NCI-H446 (cell line): ENCODE data around the gene LRRC73.
"Not testable (repeated sequence)": the region's sequence is repeated elsewhere in the genome, so short reads cannot be mapped to it uniquely, and the experiment has no call there.

ENCODE experiments used
- DNase-seq, 2 experiments: peaks; one replicate each; lab custom pipeline; 2025; lab: John Stamatoyannopoulos, UW

Gene LRRC73

GRCh38 chr6:43509984-43510826, at the start of gene LRRC73:
LRRC73 (minus strand) TSS chr6:43510346; CDS start chr6:43509785, 561 bp downstream.
- DNase-seq: peak; percentile 24 to 81

DNA sequence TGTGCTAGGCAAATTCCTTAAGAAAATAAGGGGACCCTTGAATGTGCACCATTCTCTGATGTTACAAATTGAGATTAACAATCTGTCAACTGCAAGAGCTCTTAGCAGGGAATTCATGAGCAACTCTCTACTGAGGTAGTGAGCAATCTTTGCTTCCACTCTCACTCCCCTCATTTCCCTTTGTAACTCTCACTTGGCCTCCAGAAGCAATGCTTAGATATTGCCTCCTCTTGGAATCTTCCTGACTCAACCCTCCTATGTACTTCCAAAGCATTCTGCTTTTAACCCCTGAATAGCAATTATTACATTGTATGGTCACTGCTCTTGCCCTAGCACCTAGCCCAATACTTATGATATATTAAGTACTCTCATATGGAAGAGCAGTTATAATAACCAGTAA, 49.2 kb upstream of the LRRC73 start:
- no peak for DNase-seq

DNA sequence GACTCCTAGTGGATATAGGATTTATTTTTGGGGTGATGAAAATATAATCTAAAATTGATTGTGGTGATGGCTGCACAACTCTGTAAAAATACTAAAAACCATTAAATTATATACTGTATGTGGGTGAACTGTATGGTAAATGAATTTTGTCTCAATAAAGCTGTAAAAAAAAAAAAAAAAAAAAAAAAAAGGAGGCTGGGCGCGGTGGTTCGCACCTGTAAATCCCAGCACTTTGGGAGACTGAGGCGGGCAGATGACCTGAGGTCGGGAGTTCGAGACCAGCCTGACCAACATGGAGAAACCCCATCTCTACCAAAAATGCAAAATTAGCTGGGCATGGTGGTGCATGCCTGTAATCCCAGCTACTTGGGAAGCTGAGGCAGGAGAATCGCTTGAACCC, 47.5 kb upstream of the LRRC73 start:
- DNase-seq: not testable (repeated sequence)

DNA sequence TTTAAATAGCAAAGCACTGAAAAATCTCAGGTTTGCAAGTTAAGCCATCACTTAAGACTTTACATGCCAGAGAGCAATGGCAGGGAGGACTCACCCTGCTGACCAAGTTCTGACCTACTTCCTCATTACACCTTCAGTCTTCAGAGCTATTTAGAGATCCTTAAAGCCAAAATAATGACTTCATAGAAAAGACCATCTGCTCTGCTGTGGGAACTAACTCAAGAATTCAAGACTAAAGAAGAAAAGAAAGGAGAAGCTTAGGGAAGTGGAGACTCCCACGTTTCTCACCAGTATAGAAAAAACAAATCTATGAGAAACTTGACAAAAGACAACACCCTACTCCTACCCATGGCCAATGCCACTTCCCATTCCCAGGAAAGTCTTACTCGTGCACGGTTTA, 37.1 kb upstream of the LRRC73 start:
- DNase-seq: no peak

DNA sequence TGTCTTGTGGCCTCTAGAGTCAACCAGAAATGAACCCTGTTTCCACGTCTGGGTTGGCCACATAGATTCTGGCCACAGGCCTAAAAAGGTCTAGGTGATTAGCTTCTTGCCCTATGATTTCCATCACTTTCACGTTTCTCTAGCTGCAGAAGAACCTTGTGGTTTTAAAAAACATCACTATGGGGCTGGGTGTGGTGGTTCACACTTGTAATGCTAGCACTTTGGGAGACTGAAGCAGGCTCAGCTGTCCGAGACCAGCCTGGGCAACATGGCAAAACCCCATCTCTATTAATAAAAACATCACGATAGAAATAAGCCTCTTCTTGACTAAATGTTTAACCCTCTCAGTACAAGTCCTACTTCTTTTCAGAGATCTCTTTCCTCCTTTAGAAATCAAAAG, 34.3 kb upstream of the LRRC73 start:
- no peak for DNase-seq

GRCh38 chr6:43541774-43542471, 31.8 kb upstream of the LRRC73 start:
- DNase-seq: no peak

GRCh38 chr6:43540507-43540906, 30.4 kb upstream of the LRRC73 start:
- DNase-seq: no peak

DNA sequence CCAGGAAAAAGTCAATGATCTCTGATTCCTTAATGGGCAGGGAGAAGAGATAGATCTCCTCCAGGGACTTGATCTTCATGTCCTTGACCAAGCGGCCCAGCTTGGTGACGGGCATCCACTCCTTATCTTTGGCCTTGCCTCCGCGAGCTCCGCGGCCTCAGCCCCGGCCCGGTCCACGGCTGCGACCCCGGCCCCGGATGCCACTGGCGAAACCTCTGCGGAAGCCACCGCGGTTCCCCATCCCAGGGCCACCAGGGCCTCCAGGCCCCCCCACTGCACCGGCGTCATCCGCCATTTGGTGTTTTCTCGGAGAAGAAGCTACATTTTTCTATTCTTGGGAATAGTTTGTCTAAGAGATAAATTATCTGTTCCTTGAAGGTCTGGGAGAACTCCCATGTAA, 29.3 kb upstream of the LRRC73 start:
- not testable (repeated sequence) for DNase-seq

DNA sequence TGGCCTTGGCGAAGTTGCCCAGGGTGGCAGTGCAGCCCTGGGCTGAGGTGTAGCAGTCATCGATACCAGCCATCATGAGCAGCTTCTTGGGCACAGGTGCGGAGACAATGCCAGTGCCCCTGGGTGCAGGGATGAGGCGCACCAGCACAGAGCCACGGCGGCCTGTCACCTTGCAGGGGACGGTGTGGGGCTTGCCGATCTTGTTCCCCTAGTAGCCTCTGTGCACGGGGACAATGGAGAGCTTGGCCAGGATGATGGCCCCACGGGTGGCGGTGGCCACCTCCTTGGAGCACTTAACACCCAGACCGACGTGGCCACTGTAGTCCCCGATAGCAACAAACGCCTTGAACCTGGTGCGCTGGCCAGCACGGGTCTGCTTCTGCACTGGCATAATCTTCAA, 28.8 kb upstream of the LRRC73 start:
- not testable (repeated sequence) for DNase-seq

GRCh38 chr6:43532201-43532600, 22.1 kb upstream of the LRRC73 start:
- no peak for DNase-seq

DNA sequence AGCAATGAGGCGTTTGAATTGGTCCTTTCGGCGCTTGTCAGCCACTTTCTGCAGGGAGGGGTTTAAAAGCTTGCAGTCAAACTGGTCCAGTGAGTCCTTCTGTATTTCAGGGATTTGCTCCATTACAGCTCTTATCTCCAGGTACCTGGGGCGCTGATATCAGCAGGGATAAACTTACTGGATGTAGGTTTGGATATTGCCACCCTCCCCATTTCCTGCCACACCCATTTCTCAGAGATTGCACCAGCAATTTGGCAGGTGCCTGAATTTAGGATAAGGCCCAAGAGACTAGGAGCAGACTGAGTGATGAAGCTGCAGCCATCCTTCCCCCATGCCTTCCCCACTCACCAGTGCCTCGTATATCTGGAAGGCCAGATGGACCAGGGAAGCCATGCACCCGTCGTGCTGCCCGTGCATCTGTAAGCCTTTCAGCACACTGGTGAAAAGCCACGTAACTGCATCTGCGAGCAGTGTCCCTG, 14.4 kb upstream of the LRRC73 start:
- DNase-seq: no peak

DNA sequence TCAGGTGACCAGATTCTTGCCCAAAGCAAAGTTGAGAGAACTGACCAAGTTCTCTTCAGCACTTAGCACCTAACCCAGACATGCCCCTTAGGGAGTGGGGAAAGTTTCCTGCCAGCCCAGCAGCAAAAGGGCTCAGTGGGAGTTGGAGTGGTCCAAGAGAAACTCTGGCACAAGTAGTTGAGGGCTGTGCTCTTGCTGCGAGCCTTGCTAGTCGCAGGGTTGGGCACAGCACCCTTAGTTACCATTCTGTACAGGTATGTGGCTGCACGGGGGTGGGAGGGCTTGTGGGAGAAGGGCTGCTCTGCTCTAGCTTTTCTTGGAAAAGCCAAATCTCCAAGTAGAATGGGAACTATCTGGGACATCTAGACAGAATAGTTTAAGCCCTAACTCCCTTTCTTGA, 13.1 kb upstream of the LRRC73 start:
- DNase-seq: no peak

DNA sequence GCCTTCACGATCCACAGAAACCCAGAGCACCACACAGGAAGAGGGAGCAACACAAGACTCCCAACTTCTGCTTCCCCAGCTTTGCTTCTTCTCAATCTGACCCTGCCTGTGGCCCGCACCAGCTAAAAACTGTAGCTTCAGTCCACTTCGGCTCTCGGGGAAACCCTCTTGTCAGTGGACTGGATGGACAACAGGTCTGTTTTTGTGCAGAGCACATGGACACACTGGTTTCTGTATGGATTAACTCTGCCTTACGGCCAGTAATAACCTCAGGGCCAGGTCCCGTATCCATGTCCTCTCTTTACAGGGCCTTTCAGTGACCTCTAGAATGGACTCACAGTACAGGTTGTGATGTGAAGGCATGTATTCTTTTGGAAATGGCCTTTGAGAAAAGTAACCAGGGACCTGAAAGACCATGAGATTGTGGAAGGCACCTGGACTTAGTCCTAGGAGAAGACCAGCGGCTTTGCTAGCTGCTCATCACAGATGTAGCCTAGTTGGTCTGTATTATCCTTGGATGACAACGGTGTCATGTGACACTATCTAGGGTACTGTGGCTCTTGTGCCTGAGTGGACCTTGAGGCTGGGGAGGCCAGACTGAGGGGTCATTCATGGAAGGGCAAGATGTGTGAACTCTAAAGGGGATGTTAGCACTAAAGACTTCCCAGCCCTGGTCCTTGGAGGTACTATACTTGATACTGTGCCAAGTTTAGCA, 12.6 kb upstream of the LRRC73 start:
- no peak for DNase-seq

- DNase-seq: no peak
Measured at GRCh38 chr6:43521836-43522235, 11.7 kb upstream of the LRRC73 start.

DNA sequence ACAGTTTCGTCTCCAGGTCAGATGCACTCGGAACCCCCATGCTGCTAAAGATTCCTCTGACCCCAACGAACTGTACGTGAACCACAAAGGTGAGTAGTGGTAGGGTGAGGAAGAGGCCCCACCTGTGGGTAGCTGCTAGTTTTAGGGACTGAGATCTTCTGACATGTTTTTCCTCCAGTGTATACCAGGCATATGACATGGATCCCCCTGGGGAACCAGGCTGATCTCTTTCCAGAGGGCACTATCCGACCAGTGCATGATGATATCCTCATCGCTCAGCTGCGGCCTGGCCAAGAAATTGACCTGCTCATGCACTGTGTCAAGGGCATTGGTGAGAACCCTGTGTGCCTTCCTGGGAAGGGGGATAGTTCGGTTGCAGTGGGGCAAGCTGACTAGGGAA, 10.0 kb upstream of the LRRC73 start:
- DNase-seq: no peak

GRCh38 chr6:43517505-43518357, 7.6 kb upstream of the LRRC73 start:
- DNase-seq: no peak

DNA sequence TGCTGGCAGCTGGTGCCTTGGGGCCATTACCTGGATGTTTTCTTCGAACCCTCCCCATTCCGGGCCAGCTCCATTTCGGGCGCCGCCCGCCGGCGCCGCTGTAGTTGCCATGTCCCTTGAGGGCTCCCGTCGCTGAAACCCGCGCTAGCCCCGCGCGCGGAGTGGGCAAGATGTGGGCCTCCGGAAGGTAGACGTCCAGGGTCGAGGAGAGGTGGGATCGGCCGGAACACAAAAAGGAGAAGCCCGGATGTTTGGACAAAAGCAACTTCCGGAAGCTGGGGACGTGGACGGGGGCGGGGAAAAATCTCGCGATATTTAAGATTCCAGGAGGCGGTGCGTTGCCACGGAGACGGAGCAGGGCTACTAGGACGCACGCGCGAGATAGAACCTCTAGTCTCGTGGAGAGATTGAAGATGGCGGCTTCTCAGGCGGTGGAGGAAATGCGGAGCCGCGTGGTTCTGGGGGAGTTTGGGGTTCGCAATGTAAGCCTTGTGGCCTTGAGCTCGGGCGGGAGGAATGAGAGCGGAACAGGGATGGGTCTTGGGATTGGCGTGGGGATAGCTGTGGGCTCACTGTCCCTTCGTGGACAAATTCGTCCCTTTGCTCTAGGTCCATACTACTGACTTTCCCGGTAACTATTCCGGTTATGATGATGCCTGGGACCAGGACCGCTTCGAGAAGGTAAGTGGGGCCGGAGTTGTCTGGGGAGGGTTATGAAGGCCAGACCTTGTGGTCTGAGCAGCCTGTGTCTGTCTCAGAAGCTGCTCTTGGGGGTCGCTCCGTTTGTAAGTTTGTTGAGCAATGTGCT, 6.8 kb upstream of the LRRC73 start, which contains the start of the genes POLR1C and YIPF3:
Gene POLR1C (plus strand): TSS at position 393 of the 808 bp plus-strand sequence. CDS start 21 bp downstream, at position 414.
Gene YIPF3 (minus strand): TSS at position 230 of the 808 bp plus-strand sequence. CDS start 119 bp downstream, at position 111.
- DNase-seq: peak; percentile 97 to 99

DNA sequence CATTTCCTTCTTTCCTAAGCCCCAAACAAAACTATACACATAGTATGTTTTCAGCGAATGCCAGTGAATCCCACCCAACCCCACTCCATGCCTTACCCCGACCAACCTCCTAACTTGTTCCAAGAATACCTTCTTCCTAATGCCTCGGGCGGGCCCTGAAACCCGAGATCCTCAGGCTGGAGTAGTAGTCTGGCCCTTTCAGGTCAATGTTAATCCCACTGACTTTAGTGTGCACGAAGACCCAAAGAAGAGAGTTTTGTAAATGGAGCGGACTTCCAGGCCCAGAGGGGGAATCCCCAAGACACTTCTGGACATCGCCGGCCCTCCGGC, 6.2 kb upstream of the LRRC73 start:
- DNase-seq: no peak

- DNase-seq: no peak
Measured at GRCh38 chr6:43515808-43516207, 5.7 kb upstream of the LRRC73 start.

- no peak for DNase-seq
Measured at GRCh38 chr6:43511824-43512415, 1.8 kb upstream of the LRRC73 start.
